Activated naive CD4-positive, alpha-beta T cell treated with anti-CD3 and anti-CD28 coated beads for 36 hours (primary cell): ENCODE data around the gene BMP2. TPM values are rescaled to one million over a fixed set of nuclear protein-coding genes. Genes with fewer than 3 reads are reported as not detected.

Source experiments
- CTCF ChIA-PET: fragments of 350-600 bp; sonication (Branson Sonifier 250); formaldehyde crosslinking; loops from one replicate; lab custom pipeline; 2021; ENCODE audit warnings: antibody characterized with exemption; lab: Charles Lee
- DNase-seq: peaks from one replicate; pipeline ENCODE4 v3.0.0-alpha.2; 2020
- H3K27ac Mint-ChIP-seq: one replicate; pipeline ENCODE4 v1.8.0; 2021; ENCODE audit warnings: mild to moderate bottlenecking, mixed read lengths
- H3K27me3 Mint-ChIP-seq: one replicate; pipeline ENCODE4 v1.8.0; 2021; ENCODE audit warnings: low read depth, mixed read lengths
- H3K36me3 Mint-ChIP-seq: one replicate; pipeline ENCODE4 v1.8.0; 2021; ENCODE audit warnings: low read depth, mixed read lengths
- H3K4me1 Mint-ChIP-seq: one replicate; pipeline ENCODE4 v1.8.0; 2021; ENCODE audit warnings: low read depth, mixed read lengths
- H3K4me3 Mint-ChIP-seq: one replicate; pipeline ENCODE4 v1.8.0; 2021; ENCODE audit warnings: mild to moderate bottlenecking, moderate library complexity, mixed read lengths
- H3K9me3 Mint-ChIP-seq: one replicate; pipeline ENCODE4 v1.8.0; 2021; ENCODE audit warnings: mixed read lengths
- intact Hi-C: fragments of 100-400 bp; cut with micrococcal nuclease; formaldehyde crosslinking; loops from one replicate; pipeline ENCODE4 v1.15.1; 2023
- total RNA-seq, 2 experiments: library from RNA; stranded (reverse); gene quantifications; one replicate each; pipeline ENCODE4 v1.2.3, GENCODE V29; 2021

Gene BMP2
- total RNA-seq, 2 experiments from 2014 or later, result not detected

- CTCF ChIA-PET, result no interaction called here
Measured at GRCh38 chr20:6744805-6745204, 22.7 kb upstream of the BMP2 start.

GRCh38 chr20:6746901-6747609, 20.4 kb upstream of the BMP2 start:
- intact Hi-C loops, result no loop called here
- DNase-seq, result no peak
- Mint-ChIP-seq H3K9me3 (no peaks in the 10 kb centered on the region), H3K27ac (no peak overlapping the region), H3K36me3 (no peaks in the 10 kb centered on the region), H3K4me1 (no peaks in the 10 kb centered on the region), H3K27me3 (no peaks in the 10 kb centered on the region), H3K4me3 (no peak overlapping the region)
- CTCF ChIA-PET, result no interaction called here

More at GRCh38 chr20:6744805-6745204, 22.7 kb upstream of the BMP2 start:
- Mint-ChIP-seq H3K4me1 (no peaks in the 10 kb centered on the region), H3K36me3 (no peaks in the 10 kb centered on the region), H3K27me3 (no peaks in the 10 kb centered on the region), H3K9me3 (no peaks in the 10 kb centered on the region), H3K27ac (no peak overlapping the region), H3K4me3 (no peak overlapping the region)
- DNase-seq, result no peak
- intact Hi-C loops, result no loop called here

- Mint-ChIP-seq H3K4me1 (no peaks in the 10 kb centered on the region), H3K27ac (no peak overlapping the region), H3K36me3 (no peaks in the 10 kb centered on the region), H3K27me3 (no peaks in the 10 kb centered on the region), H3K9me3 (peaks cover 7% of the 10 kb centered on the region), H3K4me3 (no peak overlapping the region)
- CTCF ChIA-PET, result no interaction called here
- intact Hi-C loops, result no loop called here
- DNase-seq, result no peak
Measured at GRCh38 chr20:6750438-6750837, 17.0 kb upstream of the BMP2 start.

GRCh38 chr20:6756693-6757595, 10.5 kb upstream of the BMP2 start:
- H3K27ac Mint-ChIP-seq, result no peak overlapping the region
- no peak overlapping the region for H3K4me3 Mint-ChIP-seq
- DNase-seq, result no peak
- intact Hi-C loops, result no loop called here
- no peaks in the 10 kb centered on the region for H3K27me3 Mint-ChIP-seq
- peaks cover 7% of the 10 kb centered on the region for H3K9me3 Mint-ChIP-seq
- no peaks in the 10 kb centered on the region for H3K4me1 Mint-ChIP-seq
- H3K36me3 Mint-ChIP-seq, result no peaks in the 10 kb centered on the region
- CTCF ChIA-PET, result interaction anchor here (0.6 to 0.9 kb wide), 2 partner anchors 9 to 586 kb away, joined by 3 read pairs; no protein-coding TSS in a partner anchor

- Mint-ChIP-seq H3K36me3 (no peaks in the 10 kb centered on the region), H3K4me1 (peaks cover 6% of the 10 kb centered on the region), H3K27me3 (peaks cover 36% of the 10 kb centered on the region), H3K9me3 (no peaks in the 10 kb centered on the region), H3K4me3 (no peak overlapping the region), H3K27ac (no peak overlapping the region)
- intact Hi-C loops, result loop anchor here (2.0 to 5.0 kb wide), 3 partner anchors 330 to 1958 kb away; no protein-coding TSS in a partner anchor
- CTCF ChIA-PET, result interaction anchor here (1.7 kb wide), 1 partner anchor 9 kb away, joined by 3 read pairs; no protein-coding TSS in a partner anchor
- no peak for DNase-seq
Measured at GRCh38 chr20:6764619-6765018, 2.9 kb upstream of the BMP2 start.

GRCh38 chr20:6765469-6766058, 1.9 kb upstream of the BMP2 start:
- Mint-ChIP-seq H3K27me3 (peaks cover 40% of the 10 kb centered on the region), H3K9me3 (no peaks in the 10 kb centered on the region), H3K4me3 (no peak overlapping the region), H3K27ac (no peak overlapping the region), H3K4me1 (peaks cover 8% of the 10 kb centered on the region), H3K36me3 (no peaks in the 10 kb centered on the region)
- CTCF ChIA-PET, result interaction anchor here (0.6 to 1.7 kb wide), 7 partner anchors 9 to 1957 kb away, joined by 3 to 5 read pairs (median 3); no protein-coding TSS in a partner anchor
- intact Hi-C loops, result loop anchor here (2.0 to 5.0 kb wide), 4 partner anchors 329 to 1957 kb away; no protein-coding TSS in a partner anchor
- no peak for DNase-seq

- H3K4me3 Mint-ChIP-seq, result no peak overlapping the region
- DNase-seq, result no peak
- H3K27ac Mint-ChIP-seq, result no peak overlapping the region
- CTCF ChIA-PET, result interaction anchor here (0.6 to 1.7 kb wide), 5 partner anchors 8 to 606 kb away, joined by 3 to 5 read pairs (median 3); no protein-coding TSS in a partner anchor
- intact Hi-C loops, result loop anchor here (2.0 to 5.0 kb wide), 2 partner anchors 520 to 1956 kb away; no protein-coding TSS in a partner anchor
- no peaks in the 10 kb centered on the region for H3K36me3 Mint-ChIP-seq
- peaks cover 8% of the 10 kb centered on the region for H3K4me1 Mint-ChIP-seq
- peaks cover 49% of the 10 kb centered on the region for H3K27me3 Mint-ChIP-seq
- H3K9me3 Mint-ChIP-seq, result no peaks in the 10 kb centered on the region
Measured at GRCh38 chr20:6766433-6766832, 1.1 kb upstream of the BMP2 start.

GRCh38 chr20:6767126-6767535, 355 bp upstream of the BMP2 start:
- CTCF ChIA-PET, result no interaction called here
- no peak for DNase-seq
- intact Hi-C loops, result loop anchor here (2.0 to 5.0 kb wide), 2 partner anchors 520 to 1955 kb away; no protein-coding TSS in a partner anchor
- Mint-ChIP-seq H3K9me3 (no peaks in the 10 kb centered on the region), H3K36me3 (no peaks in the 10 kb centered on the region), H3K27ac (no peak overlapping the region), H3K4me1 (peaks cover 8% of the 10 kb centered on the region), H3K4me3 (no peak overlapping the region), H3K27me3 (peaks cover 52% of the 10 kb centered on the region)

- intact Hi-C loops, result loop anchor here (5.0 kb wide), 1 partner anchor 1954 kb away; no protein-coding TSS in a partner anchor
- peaks cover 8% of the 10 kb centered on the region for H3K4me1 Mint-ChIP-seq
- H3K9me3 Mint-ChIP-seq, result no peaks in the 10 kb centered on the region
- no peak overlapping the region for H3K4me3 Mint-ChIP-seq
- no peaks in the 10 kb centered on the region for H3K36me3 Mint-ChIP-seq
- CTCF ChIA-PET, result no interaction called here
- no peak overlapping the region for H3K27ac Mint-ChIP-seq
- H3K27me3 Mint-ChIP-seq, result peaks cover 56% of the 10 kb centered on the region
- DNase-seq, result no peak
Measured at GRCh38 chr20:6768228-6769140, 998 bp downstream of the BMP2 start.

GRCh38 chr20:6769903-6770785, 2.7 kb downstream of the BMP2 start:
- DNase-seq, result no peak
- intact Hi-C loops, result loop anchor here (5.0 kb wide), 1 partner anchor 1952 kb away; no protein-coding TSS in a partner anchor

More at GRCh38 chr20:6769903-6770785, 2.7 kb downstream of the BMP2 start:
- H3K4me1 Mint-ChIP-seq, result peaks cover 8% of the 10 kb centered on the region
- peaks cover 49% of the 10 kb centered on the region for H3K27me3 Mint-ChIP-seq
- H3K27ac Mint-ChIP-seq, result no peak overlapping the region
- H3K4me3 Mint-ChIP-seq, result no peak overlapping the region
- H3K9me3 Mint-ChIP-seq, result no peaks in the 10 kb centered on the region
- CTCF ChIA-PET, result interaction anchor here (0.6 kb wide), 1 partner anchor 515 kb away, joined by 6 read pairs; no protein-coding TSS in a partner anchor
- H3K36me3 Mint-ChIP-seq, result no peaks in the 10 kb centered on the region
